ENCODE results near the gene CCND3. TPM values are rescaled to one million over a fixed set of nuclear protein-coding genes. Genes with fewer than 3 reads are reported as not detected.
A peak's percentile ranks its signal among the peaks of the same experiment; 100 is the strongest.

CCND3 gene
- total and polyA plus RNA-seq, 2 of the 13 experiments (the other 11 are each of a cell fraction or from before 2014, with no cell fraction given) = 4.3 to 7.2 TPM

DNA sequence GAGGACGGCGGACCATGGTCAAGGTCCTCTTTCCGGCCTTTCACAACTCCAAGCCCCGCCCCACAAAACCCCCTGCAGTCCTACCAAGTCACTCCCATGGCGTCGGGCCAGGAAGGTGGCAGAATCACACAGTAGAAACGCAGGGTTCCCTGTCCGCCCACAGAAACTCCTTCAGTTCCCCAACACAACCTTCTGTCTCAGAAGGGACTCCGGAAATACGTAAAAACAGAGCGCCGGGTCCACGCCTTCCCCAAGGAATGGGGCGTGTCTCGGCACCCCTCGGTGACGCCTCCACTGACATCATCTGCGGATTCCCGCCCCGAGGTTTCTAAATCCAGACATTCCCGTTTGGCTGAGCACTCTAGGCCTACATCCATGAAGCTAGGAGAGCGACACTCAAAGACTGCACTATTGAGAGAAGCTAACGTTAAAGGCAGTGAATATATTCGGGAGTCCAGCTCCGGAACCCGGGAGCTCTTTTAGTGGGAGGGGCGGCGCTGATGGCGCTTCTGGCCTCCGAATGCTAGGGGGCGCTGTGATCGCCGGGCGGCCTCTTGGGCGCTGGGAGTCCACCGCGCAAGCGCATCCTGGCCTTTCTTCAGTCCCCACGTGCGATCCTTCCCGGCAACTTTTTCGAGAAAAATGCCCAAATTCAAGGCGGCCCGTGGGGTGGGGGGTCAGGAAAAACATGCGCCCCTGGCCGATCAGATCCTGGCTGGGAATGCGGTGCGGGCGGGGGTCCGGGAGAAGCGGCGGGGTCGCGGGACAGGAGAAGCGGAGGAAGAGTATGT lies 20.5 kb downstream of the CCND3 start, which contains the start of the genes BYSL and MED20 (continued):
- TF ChIP-seq MZF1 (CRISPR knock-in tag; IDR thresholded peaks at IDR 0.05; ENCODE audit: borderline replicate concordance) = no peak
- TF ChIP-seq, protein P1, sequence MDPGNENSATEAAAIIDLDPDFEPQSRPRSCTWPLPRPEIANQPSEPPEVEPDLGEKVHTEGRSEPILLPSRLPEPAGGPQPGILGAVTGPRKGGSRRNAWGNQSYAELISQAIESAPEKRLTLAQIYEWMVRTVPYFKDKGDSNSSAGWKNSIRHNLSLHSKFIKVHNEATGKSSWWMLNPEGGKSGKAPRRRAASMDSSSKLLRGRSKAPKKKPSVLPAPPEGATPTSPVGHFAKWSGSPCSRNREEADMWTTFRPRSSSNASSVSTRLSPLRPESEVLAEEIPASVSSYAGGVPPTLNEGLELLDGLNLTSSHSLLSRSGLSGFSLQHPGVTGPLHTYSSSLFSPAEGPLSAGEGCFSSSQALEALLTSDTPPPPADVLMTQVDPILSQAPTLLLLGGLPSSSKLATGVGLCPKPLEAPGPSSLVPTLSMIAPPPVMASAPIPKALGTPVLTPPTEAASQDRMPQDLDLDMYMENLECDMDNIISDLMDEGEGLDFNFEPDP (CRISPR knock-in tag; conservative IDR thresholded peaks at IDR 0.05) = no peak
- TF ChIP-seq BORCS8-MEF2B (CRISPR knock-in tag; IDR thresholded peaks at IDR 0.05) = peak; percentile 93
- peak; percentile 43; the same call in 1 of the 2 replicates for TF ChIP-seq HNRNPL (IDR thresholded peaks at IDR 0.05; ENCODE audit: low read depth, low read length)
- TF ChIP-seq ZXDC (CRISPR knock-in tag; IDR thresholded peaks at IDR 0.05) = peak; percentile 44; the same call in 1 of the 2 replicates
- peak; percentile 98 for TF ChIP-seq PHF20 (CRISPR knock-in tag; IDR thresholded peaks at IDR 0.05)
- TF ChIP-seq, protein P2, sequence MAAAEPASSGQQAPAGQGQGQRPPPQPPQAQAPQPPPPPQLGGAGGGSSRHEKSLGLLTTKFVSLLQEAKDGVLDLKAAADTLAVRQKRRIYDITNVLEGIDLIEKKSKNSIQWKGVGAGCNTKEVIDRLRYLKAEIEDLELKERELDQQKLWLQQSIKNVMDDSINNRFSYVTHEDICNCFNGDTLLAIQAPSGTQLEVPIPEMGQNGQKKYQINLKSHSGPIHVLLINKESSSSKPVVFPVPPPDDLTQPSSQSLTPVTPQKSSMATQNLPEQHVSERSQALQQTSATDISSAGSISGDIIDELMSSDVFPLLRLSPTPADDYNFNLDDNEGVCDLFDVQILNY (CRISPR knock-in tag; conservative IDR thresholded peaks at IDR 0.05) = peak; percentile 71
- TF ChIP-seq ZNF484 (CRISPR knock-in tag; IDR thresholded peaks at IDR 0.05; ENCODE audit: borderline replicate concordance, low read depth) = no peak
- peak; percentile 61; the same call in 1 of the 2 replicates for TF ChIP-seq FOXJ3 (CRISPR knock-in tag; IDR thresholded peaks at IDR 0.05; ENCODE audit: borderline replicate concordance)
- TF ChIP-seq, protein P3, sequence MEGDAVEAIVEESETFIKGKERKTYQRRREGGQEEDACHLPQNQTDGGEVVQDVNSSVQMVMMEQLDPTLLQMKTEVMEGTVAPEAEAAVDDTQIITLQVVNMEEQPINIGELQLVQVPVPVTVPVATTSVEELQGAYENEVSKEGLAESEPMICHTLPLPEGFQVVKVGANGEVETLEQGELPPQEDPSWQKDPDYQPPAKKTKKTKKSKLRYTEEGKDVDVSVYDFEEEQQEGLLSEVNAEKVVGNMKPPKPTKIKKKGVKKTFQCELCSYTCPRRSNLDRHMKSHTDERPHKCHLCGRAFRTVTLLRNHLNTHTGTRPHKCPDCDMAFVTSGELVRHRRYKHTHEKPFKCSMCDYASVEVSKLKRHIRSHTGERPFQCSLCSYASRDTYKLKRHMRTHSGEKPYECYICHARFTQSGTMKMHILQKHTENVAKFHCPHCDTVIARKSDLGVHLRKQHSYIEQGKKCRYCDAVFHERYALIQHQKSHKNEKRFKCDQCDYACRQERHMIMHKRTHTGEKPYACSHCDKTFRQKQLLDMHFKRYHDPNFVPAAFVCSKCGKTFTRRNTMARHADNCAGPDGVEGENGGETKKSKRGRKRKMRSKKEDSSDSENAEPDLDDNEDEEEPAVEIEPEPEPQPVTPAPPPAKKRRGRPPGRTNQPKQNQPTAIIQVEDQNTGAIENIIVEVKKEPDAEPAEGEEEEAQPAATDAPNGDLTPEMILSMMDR (CRISPR knock-in tag; IDR thresholded peaks at IDR 0.05) = peak; percentile 96
- TF ChIP-seq ZNF33B (CRISPR knock-in tag; IDR thresholded peaks at IDR 0.05) = peak; percentile 59
- peak; percentile 34 for TF ChIP-seq ZNF12 (CRISPR knock-in tag; IDR thresholded peaks at IDR 0.05)
- TF ChIP-seq, protein P4, sequence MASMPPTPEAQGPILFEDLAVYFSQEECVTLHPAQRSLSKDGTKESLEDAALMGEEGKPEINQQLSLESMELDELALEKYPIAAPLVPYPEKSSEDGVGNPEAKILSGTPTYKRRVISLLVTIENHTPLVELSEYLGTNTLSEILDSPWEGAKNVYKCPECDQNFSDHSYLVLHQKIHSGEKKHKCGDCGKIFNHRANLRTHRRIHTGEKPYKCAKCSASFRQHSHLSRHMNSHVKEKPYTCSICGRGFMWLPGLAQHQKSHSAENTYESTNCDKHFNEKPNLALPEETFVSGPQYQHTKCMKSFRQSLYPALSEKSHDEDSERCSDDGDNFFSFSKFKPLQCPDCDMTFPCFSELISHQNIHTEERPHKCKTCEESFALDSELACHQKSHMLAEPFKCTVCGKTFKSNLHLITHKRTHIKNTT (CRISPR knock-in tag; IDR thresholded peaks at IDR 0.05) = no peak; the same call in 1 of the 2 replicates
- no peak for TF ChIP-seq ZNF83 (CRISPR knock-in tag; IDR thresholded peaks at IDR 0.05; ENCODE audit: borderline replicate concordance)
- no peak for TF ChIP-seq ZNF180 (CRISPR knock-in tag; IDR thresholded peaks at IDR 0.05; ENCODE audit: borderline replicate concordance, low read depth)
- TF ChIP-seq TBX2 (CRISPR knock-in tag; IDR thresholded peaks at IDR 0.05; ENCODE audit: borderline replicate concordance) = peak; percentile 75; the same call in 1 of the 2 replicates
- TF ChIP-seq MIER3 (CRISPR knock-in tag; IDR thresholded peaks at IDR 0.05; ENCODE audit: borderline replicate concordance) = peak; percentile 91; the same call in 1 of the 2 replicates
- peak; percentile 99 for TF ChIP-seq ZNF501 (CRISPR knock-in tag; IDR thresholded peaks at IDR 0.05)
- TF ChIP-seq GTF3A (CRISPR knock-in tag; conservative IDR thresholded peaks at IDR 0.05) = no peak
- peak; percentile 81 for TF ChIP-seq SRSF1 (optimal IDR thresholded peaks at IDR 0.05; ENCODE audit: low read depth, low read length)
- TF ChIP-seq ZNF720 (CRISPR knock-in tag; IDR thresholded peaks at IDR 0.05) = no peak
